ENCODE results near the gene PCNT.
"Not testable (repeated sequence)": the region's sequence is repeated elsewhere in the genome, so short reads cannot be mapped to it uniquely, and the experiment has no call there.

Gene PCNT

DNA sequence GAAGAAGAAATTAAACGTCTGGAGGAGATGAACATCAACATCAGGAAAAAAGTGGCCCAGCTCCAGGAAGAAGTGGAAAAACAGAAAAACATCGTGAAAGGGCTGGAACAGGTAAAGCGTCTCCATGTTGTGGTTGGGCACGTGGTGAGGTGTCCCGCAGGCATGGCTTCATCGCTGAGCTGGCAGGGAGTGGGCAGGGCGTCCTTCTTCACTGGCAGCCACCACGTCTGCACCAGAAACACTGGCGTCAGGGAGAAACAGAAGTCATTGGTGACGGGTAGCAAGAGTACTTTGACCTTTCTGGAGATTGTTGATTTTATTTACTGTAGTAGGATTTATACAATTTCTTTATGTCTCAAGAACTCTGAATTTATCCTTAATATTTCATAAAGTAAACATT lies 75.7 kb downstream of the PCNT start:
- no peaks in the 10 kb centered on the region for H3K4me1 Mint-ChIP-seq (ENCODE audit: low read depth)
- no peak overlapping the region for H3K4me3 Mint-ChIP-seq
- H3K36me3 Mint-ChIP-seq (ENCODE audit: low read depth) = peaks cover 20% of the 10 kb centered on the region
- H3K27ac Mint-ChIP-seq = no peak overlapping the region
- H3K27me3 Mint-ChIP-seq (ENCODE audit: low read depth) = no peaks in the 10 kb centered on the region
- no peaks in the 10 kb centered on the region for H3K9me3 Mint-ChIP-seq

DNA sequence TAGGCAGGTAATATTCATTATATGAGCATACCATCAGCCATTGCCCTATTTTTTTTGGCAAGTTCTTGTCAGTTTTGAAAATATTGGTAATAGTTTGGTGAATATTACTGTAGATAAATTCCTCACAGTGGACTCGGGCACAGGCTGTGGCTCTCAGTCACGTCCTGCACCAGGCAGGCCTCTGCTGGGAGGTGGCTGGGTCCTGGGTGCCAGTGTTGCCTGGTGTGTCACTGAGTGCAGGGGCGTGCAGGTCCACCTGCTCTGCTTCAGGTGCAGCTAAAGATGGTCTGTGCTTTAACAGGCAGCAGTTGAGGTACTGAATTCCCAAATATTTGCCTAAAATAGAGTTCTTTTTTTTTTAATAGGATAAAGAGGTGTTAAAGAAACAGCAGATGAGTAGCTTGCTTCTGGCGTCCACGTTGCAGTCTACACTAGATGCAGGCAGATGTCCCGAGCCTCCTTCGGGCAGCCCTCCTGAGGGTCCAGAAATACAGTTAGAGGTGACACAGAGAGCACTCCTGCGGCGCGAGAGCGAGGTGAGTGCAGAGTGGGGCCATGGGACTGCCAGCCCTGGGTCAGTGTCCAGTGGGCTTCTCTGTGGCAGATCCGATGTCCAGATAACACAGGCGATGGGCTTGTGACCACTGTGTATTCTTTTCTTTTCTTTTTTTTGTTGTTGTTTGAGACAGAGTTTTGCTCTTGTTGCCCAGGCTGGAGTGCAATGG lies 77.4 kb downstream of the PCNT start:
- no peak overlapping the region for H3K27ac Mint-ChIP-seq
- no peaks in the 10 kb centered on the region for H3K9me3 Mint-ChIP-seq
- peaks cover 21% of the 10 kb centered on the region for H3K36me3 Mint-ChIP-seq (ENCODE audit: low read depth)
- no peak overlapping the region for H3K4me3 Mint-ChIP-seq
- H3K4me1 Mint-ChIP-seq (ENCODE audit: low read depth) = no peaks in the 10 kb centered on the region
- H3K27me3 Mint-ChIP-seq (ENCODE audit: low read depth) = no peaks in the 10 kb centered on the region

- Mint-ChIP-seq H3K27ac (no peak overlapping the region), H3K4me3 (no peak overlapping the region), H3K9me3 (no peaks in the 10 kb centered on the region), H3K4me1 (ENCODE audit: low read depth) (no peaks in the 10 kb centered on the region), H3K27me3 (ENCODE audit: low read depth) (no peaks in the 10 kb centered on the region), H3K36me3 (ENCODE audit: low read depth) (peaks cover 18% of the 10 kb centered on the region)
These were observed 78.5 kb downstream of the PCNT start for GRCh38 chr21:46402421-46402820.

DNA sequence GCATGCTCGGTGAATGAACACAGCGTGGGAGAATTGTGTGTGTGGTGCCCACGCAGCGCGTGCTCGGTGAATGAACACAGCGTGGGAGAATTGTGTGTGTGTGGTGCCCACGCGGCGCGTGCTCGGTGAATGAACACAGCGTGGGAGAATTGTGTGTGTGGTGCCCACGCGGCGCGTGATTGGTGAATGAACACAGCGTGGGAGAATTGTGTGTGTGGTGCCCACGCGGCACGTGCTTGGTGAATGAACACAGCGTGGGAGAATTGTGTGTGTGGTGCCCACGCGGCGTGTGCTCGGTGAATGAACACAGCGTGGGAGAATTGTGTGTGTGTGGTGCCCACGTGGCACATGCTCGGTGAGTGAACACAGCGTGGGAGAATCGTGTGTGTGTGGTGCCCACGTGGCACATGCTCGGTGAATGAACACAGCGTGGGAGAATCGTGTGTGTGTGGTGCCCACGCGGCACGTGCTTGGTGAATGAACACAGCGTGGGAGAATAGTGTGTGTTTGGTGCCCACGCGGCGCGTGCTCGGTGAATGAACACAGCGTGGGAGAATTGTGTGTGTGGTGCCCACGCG lies 79.4 kb downstream of the PCNT start:
- not testable (repeated sequence) for H3K4me3 Mint-ChIP-seq; H3K27ac Mint-ChIP-seq; H3K27me3 Mint-ChIP-seq (ENCODE audit: low read depth); H3K9me3 Mint-ChIP-seq; H3K4me1 Mint-ChIP-seq (ENCODE audit: low read depth)
- H3K36me3 Mint-ChIP-seq (ENCODE audit: low read depth) = peaks cover 17% of the 10 kb centered on the region

GRCh38 chr21:46404306-46404705 lies 80.3 kb downstream of the PCNT start:
- Mint-ChIP-seq H3K27ac (no peak overlapping the region), H3K36me3 (ENCODE audit: low read depth) (peaks cover 17% of the 10 kb centered on the region), H3K9me3 (no peaks in the 10 kb centered on the region), H3K4me3 (no peak overlapping the region), H3K4me1 (ENCODE audit: low read depth) (peaks cover 1% of the 10 kb centered on the region), H3K27me3 (ENCODE audit: low read depth) (no peaks in the 10 kb centered on the region)

GRCh38 chr21:46406001-46406400 lies 82.0 kb downstream of the PCNT start:
- H3K36me3 Mint-ChIP-seq (ENCODE audit: low read depth) = peaks cover 14% of the 10 kb centered on the region
- H3K9me3 Mint-ChIP-seq = no peaks in the 10 kb centered on the region
- H3K4me3 Mint-ChIP-seq = no peak overlapping the region
- H3K27me3 Mint-ChIP-seq (ENCODE audit: low read depth) = no peaks in the 10 kb centered on the region
- H3K27ac Mint-ChIP-seq = no peak overlapping the region
- peaks cover 1% of the 10 kb centered on the region for H3K4me1 Mint-ChIP-seq (ENCODE audit: low read depth)

DNA sequence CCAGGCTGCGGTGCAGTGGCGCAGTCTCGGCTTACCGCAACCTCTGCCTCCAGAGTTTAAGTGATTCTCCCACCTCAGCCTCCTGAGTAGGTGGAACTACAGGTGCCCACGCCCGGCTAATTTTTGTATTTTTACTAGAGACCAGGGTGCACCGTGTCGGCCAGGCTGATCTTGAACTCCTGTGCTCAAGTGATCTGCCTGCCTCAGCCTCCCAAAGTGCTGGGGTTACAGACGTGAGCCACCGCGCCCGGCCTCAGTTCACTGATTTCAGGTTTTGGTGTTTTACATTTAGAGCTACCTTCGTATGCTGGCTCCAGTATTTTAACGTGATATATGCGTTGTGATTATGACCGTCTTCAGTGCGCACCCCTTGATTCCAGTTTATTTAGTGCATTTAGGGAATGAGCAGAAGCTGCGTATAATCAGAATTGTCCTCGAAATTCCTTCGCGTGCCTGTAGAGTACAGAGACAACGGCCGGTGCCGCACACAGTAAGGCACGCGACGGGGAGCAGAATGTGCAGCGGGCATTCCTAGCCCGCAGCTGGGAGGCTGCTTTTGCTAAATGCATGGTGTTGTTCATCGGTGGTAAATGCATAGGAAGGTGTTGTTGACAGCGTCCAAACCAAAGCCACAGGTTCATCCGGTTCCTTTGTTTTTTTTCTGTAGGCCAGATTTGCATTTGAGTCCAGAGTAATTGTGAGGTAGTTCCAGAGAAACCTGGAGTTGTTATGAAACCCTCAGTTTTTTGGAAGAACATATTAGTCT lies 85.9 kb downstream of the PCNT start:
- no peaks in the 10 kb centered on the region for H3K9me3 Mint-ChIP-seq
- H3K4me1 Mint-ChIP-seq (ENCODE audit: low read depth) = peaks cover 1% of the 10 kb centered on the region
- H3K27me3 Mint-ChIP-seq (ENCODE audit: low read depth) = no peaks in the 10 kb centered on the region
- peaks cover 8% of the 10 kb centered on the region for H3K36me3 Mint-ChIP-seq (ENCODE audit: low read depth)
- no peak overlapping the region for H3K4me3 Mint-ChIP-seq
- H3K27ac Mint-ChIP-seq = no peak overlapping the region

- Mint-ChIP-seq H3K4me3 (no peak overlapping the region), H3K27me3 (ENCODE audit: low read depth) (no peaks in the 10 kb centered on the region), H3K36me3 (ENCODE audit: low read depth) (peaks cover 8% of the 10 kb centered on the region)
These were observed 86.6 kb downstream of the PCNT start for GRCh38 chr21:46410516-46410915.

DNA sequence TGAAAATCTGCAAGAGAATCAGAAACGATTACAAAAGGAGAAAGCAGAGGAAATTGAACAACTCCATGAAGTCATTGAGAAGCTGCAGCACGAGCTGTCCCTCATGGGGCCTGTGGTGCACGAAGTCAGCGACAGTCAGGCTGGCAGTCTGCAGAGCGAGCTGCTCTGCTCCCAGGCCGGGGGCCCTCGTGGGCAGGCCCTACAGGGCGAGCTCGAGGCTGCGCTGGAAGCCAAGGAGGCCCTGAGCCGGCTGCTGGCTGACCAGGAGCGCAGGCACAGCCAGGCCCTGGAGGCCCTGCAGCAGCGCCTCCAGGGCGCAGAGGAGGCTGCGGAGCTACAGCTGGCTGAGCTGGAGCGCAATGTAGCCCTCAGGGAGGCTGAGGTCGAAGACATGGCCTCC lies 87.3 kb downstream of the PCNT start:
- Mint-ChIP-seq H3K36me3 (ENCODE audit: low read depth) (peaks cover 10% of the 10 kb centered on the region), H3K4me1 (ENCODE audit: low read depth) (peaks cover 1% of the 10 kb centered on the region), H3K27ac (no peak overlapping the region), H3K27me3 (ENCODE audit: low read depth) (no peaks in the 10 kb centered on the region), H3K9me3 (no peaks in the 10 kb centered on the region), H3K4me3 (no peak overlapping the region)

More at GRCh38 chr21:46410516-46410915, 86.6 kb downstream of the PCNT start:
- Mint-ChIP-seq H3K4me1 (ENCODE audit: low read depth) (peaks cover 1% of the 10 kb centered on the region), H3K27ac (no peak overlapping the region), H3K9me3 (no peaks in the 10 kb centered on the region)

GRCh38 chr21:46411691-46412090 lies 87.7 kb downstream of the PCNT start:
- no peaks in the 10 kb centered on the region for H3K9me3 Mint-ChIP-seq

DNA sequence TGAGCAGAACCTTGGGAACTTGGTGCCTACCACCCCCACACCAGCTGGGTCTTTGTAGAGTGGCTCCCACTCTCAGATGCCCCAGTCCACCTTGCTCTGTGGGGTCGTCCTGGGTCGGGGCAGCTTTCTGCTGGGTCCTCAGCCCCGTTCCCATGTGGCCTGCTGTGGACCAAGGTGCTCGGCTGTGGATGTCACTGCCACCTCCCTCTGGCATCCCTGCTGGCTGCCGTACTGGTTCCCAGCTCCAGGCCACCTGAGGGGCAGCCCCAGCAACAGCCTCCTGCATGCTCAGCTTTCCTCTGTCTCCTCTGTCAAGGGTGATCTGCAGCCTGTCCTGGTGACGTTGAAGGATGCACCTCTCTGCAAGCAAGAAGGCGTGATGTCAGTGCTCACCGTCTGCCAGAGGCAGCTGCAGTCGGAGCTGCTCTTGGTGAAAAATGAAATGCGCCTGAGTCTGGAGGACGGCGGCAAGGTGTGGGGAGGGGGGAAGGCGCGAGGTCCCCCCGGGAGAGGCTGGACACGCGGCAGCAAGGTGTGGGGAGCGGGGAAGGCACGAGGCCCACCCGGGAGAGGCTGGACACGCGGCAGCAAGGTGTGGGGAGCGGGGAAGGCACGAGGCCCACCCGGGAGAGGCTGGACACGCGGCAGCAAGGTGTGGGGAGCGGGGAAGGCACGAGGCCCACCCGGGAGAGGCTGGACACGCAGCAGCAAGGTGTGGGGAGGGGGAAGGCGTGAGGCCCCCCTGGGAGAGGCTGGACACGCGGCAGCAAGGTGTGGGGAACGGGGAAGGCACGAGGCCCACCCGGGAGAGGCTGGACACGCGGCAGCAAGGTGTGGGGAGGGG lies 88.8 kb downstream of the PCNT start:
- Mint-ChIP-seq H3K9me3 (no peaks in the 10 kb centered on the region), H3K4me3 (no peak overlapping the region), H3K4me1 (ENCODE audit: low read depth) (no peaks in the 10 kb centered on the region), H3K36me3 (ENCODE audit: low read depth) (peaks cover 10% of the 10 kb centered on the region), H3K27me3 (ENCODE audit: low read depth) (no peaks in the 10 kb centered on the region), H3K27ac (no peak overlapping the region)

More at GRCh38 chr21:46411691-46412090, 87.7 kb downstream of the PCNT start:
- Mint-ChIP-seq H3K27me3 (ENCODE audit: low read depth) (no peaks in the 10 kb centered on the region), H3K36me3 (ENCODE audit: low read depth) (peaks cover 10% of the 10 kb centered on the region), H3K4me1 (ENCODE audit: low read depth) (peaks cover 1% of the 10 kb centered on the region), H3K27ac (no peak overlapping the region), H3K4me3 (no peak overlapping the region)

DNA sequence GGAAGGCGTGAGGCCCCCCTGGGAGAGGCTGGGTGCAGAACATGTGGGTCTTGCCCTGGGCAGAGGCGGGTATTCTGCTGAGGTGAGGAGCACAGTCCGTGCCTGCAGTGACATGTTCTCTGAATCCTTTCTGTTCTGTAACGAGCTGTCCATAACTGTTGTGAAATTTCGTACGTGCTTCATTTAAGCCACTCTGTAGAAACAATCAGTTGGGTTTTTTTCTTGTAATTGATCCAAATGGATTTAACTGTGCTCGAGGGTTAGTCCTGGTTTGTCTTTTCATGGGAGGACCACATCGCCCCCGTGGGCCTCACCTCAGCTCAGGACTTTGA lies 89.4 kb downstream of the PCNT start:
- no peaks in the 10 kb centered on the region for H3K4me1 Mint-ChIP-seq (ENCODE audit: low read depth)
- no peaks in the 10 kb centered on the region for H3K9me3 Mint-ChIP-seq
- H3K36me3 Mint-ChIP-seq (ENCODE audit: low read depth) = peaks cover 10% of the 10 kb centered on the region
- no peaks in the 10 kb centered on the region for H3K27me3 Mint-ChIP-seq (ENCODE audit: low read depth)
- no peak overlapping the region for H3K4me3 Mint-ChIP-seq
- H3K27ac Mint-ChIP-seq = no peak overlapping the region

DNA sequence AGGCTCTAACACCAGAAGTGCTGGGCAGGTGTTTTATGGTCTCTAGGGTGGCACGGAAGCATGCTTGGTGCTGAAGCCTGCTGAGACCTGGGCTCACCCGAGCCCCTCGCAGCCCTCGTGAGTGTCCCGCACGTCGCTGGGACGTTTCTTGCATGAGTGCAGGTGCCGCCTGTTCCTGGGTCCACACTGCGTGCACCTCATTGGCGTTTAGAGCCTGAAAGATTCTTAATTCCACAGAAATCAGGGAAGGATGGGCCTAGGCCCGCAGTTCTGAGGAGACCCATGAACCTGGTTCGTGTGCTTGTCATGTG lies 91.0 kb downstream of the PCNT start:
- Mint-ChIP-seq H3K9me3 (no peaks in the 10 kb centered on the region), H3K4me3 (no peak overlapping the region), H3K36me3 (ENCODE audit: low read depth) (peaks cover 21% of the 10 kb centered on the region), H3K4me1 (ENCODE audit: low read depth) (no peaks in the 10 kb centered on the region), H3K27ac (no peak overlapping the region), H3K27me3 (ENCODE audit: low read depth) (no peaks in the 10 kb centered on the region)

DNA sequence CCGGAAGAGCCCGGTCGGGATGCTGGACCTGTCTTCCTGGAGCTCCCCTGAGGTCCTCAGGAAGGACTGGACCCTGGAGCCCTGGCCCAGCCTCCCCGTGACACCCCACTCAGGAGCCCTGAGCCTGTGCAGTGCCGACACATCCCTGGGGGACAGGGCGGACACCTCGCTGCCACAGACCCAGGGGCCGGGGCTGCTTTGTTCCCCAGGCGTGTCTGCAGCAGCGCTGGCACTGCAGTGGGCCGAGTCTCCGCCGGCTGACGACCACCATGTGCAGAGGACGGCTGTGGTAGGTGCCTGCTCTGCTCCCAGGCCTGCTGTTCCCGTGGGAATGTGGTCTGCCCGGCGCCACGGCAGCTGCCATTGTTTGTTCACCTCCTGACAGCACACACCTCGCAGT lies 92.6 kb downstream of the PCNT start:
- no peak overlapping the region for H3K27ac Mint-ChIP-seq
- peaks cover 19% of the 10 kb centered on the region for H3K36me3 Mint-ChIP-seq (ENCODE audit: low read depth)
- no peaks in the 10 kb centered on the region for H3K9me3 Mint-ChIP-seq
- no peaks in the 10 kb centered on the region for H3K4me1 Mint-ChIP-seq (ENCODE audit: low read depth)
- H3K27me3 Mint-ChIP-seq (ENCODE audit: low read depth) = no peaks in the 10 kb centered on the region
- no peak overlapping the region for H3K4me3 Mint-ChIP-seq
